H1 (cell line): ENCODE results near the gene HIPK3. TPM values are rescaled to one million over a fixed set of nuclear protein-coding genes. Genes with fewer than 3 reads are reported as not detected.

Experiments used
- CTCF ChIA-PET: fragments of 300-600 bp; sonication (Branson Sonifier 250); formaldehyde crosslinking; loops from one replicate; lab custom pipeline; 2021; ENCODE audit not compliant: partially characterized antibody; lab: Charles Lee
- POLR2A ChIA-PET: fragments of 300-600 bp; sonication (Branson Sonifier 250); formaldehyde crosslinking; loops from one replicate; lab custom pipeline; 2021; ENCODE audit warnings: inconsistent platforms; ENCODE audit not compliant: partially characterized antibody; lab: Charles Lee
- DNase-seq, 2 experiments: peaks; one replicate each; pipeline versions ENCODE4 v3.0.0 to v3.0.0-alpha.2; 2010 to 2022; ENCODE audit warnings: low spot score in 2 of 2, low read depth in 1 of 2, mixed read lengths in 1 of 2
- FAIRE-seq: peaks from 2 replicates; lab custom pipeline; 2011; peaks lifted over from hg19 to GRCh38; lab: Jason Lieb, UNC
- H2AFZ ChIP-seq: 2 replicates; pipeline ENCODE4 v1.8.1; 2012; ENCODE audit warnings: low read length, inconsistent platforms
- H2AK5ac ChIP-seq: 2 replicates; pipeline ENCODE4 v1.6.1; 2013; ENCODE audit warnings: low read depth, low read length
- H2BK120ac ChIP-seq: replicated peaks from 2 replicates; pipeline ENCODE3; 2013; ENCODE audit warnings: low read depth, low read length, inconsistent platforms
- H2BK12ac ChIP-seq: 2 replicates; pipeline ENCODE4 v1.6.1; 2013; ENCODE audit warnings: low read depth, low read length
- H2BK15ac ChIP-seq: 2 replicates; pipeline ENCODE4 v1.6.1; 2013; ENCODE audit warnings: low read length
- H2BK20ac ChIP-seq: 2 replicates; pipeline ENCODE4 v1.6.1; 2013; ENCODE audit warnings: low read length
- H2BK5ac ChIP-seq: 2 replicates; pipeline ENCODE4 v1.6.1; 2013; ENCODE audit warnings: low read depth, low read length
- H3K14ac ChIP-seq: 2 replicates; pipeline ENCODE4 v1.6.1; 2013; ENCODE audit warnings: inconsistent platforms; ENCODE audit not compliant: insufficient read length
- H3K18ac ChIP-seq: 2 replicates; pipeline ENCODE4 v1.6.1; 2013; ENCODE audit warnings: low read length; ENCODE audit errors: extremely low read depth
- H3K23ac ChIP-seq: 2 replicates; pipeline ENCODE4 v1.6.1; 2013; ENCODE audit warnings: inconsistent platforms; ENCODE audit not compliant: insufficient read length
- H3K23me2 ChIP-seq: 2 replicates; pipeline ENCODE4 v1.6.1; 2013; ENCODE audit warnings: low read depth, low read length
- H3K27ac ChIP-seq: 2 replicates; pipeline ENCODE4 v1.6.1; 2011; ENCODE audit warnings: low read depth, low read length, inconsistent platforms
- H3K27me3 ChIP-seq, 4 experiments: replicated peaks in 1 of 4; 1 replicate in 1 of 4; 2 replicates in 3 of 4; pipeline versions ENCODE4 v1.6.1 to v1.8.1; 2011 to 2013; ENCODE audit warnings: low read length in 3 of 4, mild to moderate bottlenecking in 3 of 4, inconsistent platforms in 2 of 4, mixed read lengths in 2 of 4, moderate library complexity in 1 of 4; ENCODE audit not compliant: control insufficient read depth in 3 of 4, insufficient read depth in 3 of 4; ENCODE audit errors: extremely low read depth in 1 of 4
- H3K36me3 ChIP-seq, 4 experiments: 2 replicates each; pipeline versions ENCODE4 v1.6.1 to v1.8.1; 2011 to 2013; ENCODE audit warnings: mild to moderate bottlenecking in 4 of 4, low read length in 3 of 4, moderate library complexity in 2 of 4, control low read depth in 1 of 4, inconsistent platforms in 1 of 4; ENCODE audit not compliant: insufficient read depth in 4 of 4, control insufficient read depth in 2 of 4
- H3K4ac ChIP-seq: replicated peaks from 2 replicates; pipeline ENCODE3; 2013; ENCODE audit warnings: low read length, low read depth, mixed read lengths, inconsistent platforms; ENCODE audit not compliant: insufficient read length
- H3K4me1 ChIP-seq, 4 experiments: replicated peaks in 1 of 4; 1 replicate in 1 of 4; 2 replicates in 3 of 4; pipeline versions ENCODE4 v1.6.1 to v1.8.1; 2011 to 2013; ENCODE audit warnings: low read length in 3 of 4, inconsistent platforms in 2 of 4, mixed read lengths in 1 of 4; ENCODE audit not compliant: insufficient read depth in 4 of 4, control insufficient read depth in 3 of 4
- H3K4me2 ChIP-seq, 2 experiments: 2 replicates each; pipeline versions ENCODE4 v1.6.1 to v1.8.1; 2011 to 2013; ENCODE audit warnings: low read depth in 2 of 2, low read length in 2 of 2, control low read depth in 1 of 2, inconsistent platforms in 1 of 2, mild to moderate bottlenecking in 1 of 2; ENCODE audit not compliant: insufficient read depth in 1 of 2
- H3K4me3 ChIP-seq, 4 experiments: fragments of 200-600, 300-600 bp in 1 of 4; sonication (generic), shearing (Covaris generic), sonication (Bioruptor Twin) in 1 of 4; 2 replicates each; pipeline versions ENCODE4 v1.5.1 to v1.8.1; 2011 to 2016; ENCODE audit warnings: low read length in 4 of 4, low read depth in 3 of 4, control low read depth in 2 of 4, inconsistent platforms in 2 of 4, mild to moderate bottlenecking in 2 of 4, mixed read lengths in 1 of 4, moderate library complexity in 1 of 4; ENCODE audit not compliant: insufficient read depth in 2 of 4; ENCODE audit errors: extremely low read depth in 1 of 4
- H3K56ac ChIP-seq: replicated peaks from 2 replicates; pipeline ENCODE3; 2013; ENCODE audit warnings: low read depth, mild to moderate bottlenecking, mixed read lengths, low read length, inconsistent platforms; ENCODE audit not compliant: insufficient read length
- H3K79me1 ChIP-seq: 2 replicates; pipeline ENCODE4 v1.6.1; 2013; ENCODE audit warnings: low read depth, low read length, control low read depth
- H3K79me2 ChIP-seq, 2 experiments: 2 replicates each; pipeline versions ENCODE4 v1.6.1 to v1.8.1; 2012 to 2013; ENCODE audit warnings: low read length in 2 of 2, mild to moderate bottlenecking in 2 of 2, inconsistent platforms in 1 of 2; ENCODE audit not compliant: insufficient read depth in 2 of 2, control insufficient read depth in 1 of 2
- H3K9ac ChIP-seq, 4 experiments: replicated peaks in 1 of 4; 1 replicate in 1 of 4; 2 replicates in 3 of 4; pipeline versions ENCODE4 v1.6.1 to v1.8.1; 2011 to 2013; ENCODE audit warnings: low read depth in 3 of 4, low read length in 3 of 4, control low read depth in 2 of 4, mild to moderate bottlenecking in 2 of 4, moderate library complexity in 2 of 4, inconsistent platforms in 1 of 4; ENCODE audit errors: extremely low read depth in 1 of 4
- H3K9me3 ChIP-seq, 2 experiments: 2 replicates each; pipeline versions ENCODE4 v1.6.1 to v1.8.1; 2012 to 2013; ENCODE audit warnings: mild to moderate bottlenecking in 2 of 2, moderate library complexity in 2 of 2, control low read depth in 1 of 2, inconsistent platforms in 1 of 2, low read depth in 1 of 2, low read length in 1 of 2, mixed read lengths in 1 of 2; ENCODE audit not compliant: insufficient read depth in 2 of 2
- H4K20me1 ChIP-seq, 2 experiments: replicated peaks in 1 of 2; 2 replicates each; pipeline versions ENCODE3 to v1.8.1; 2011 to 2013; ENCODE audit warnings: inconsistent platforms in 2 of 2, low read length in 2 of 2, mild to moderate bottlenecking in 1 of 2; ENCODE audit not compliant: insufficient read depth in 2 of 2, control insufficient read depth in 1 of 2
- H4K5ac ChIP-seq: 2 replicates; pipeline ENCODE4 v1.6.1; 2013; ENCODE audit warnings: low read length, low read depth, mixed read lengths, inconsistent platforms; ENCODE audit not compliant: insufficient read length
- H4K8ac ChIP-seq: 2 replicates; pipeline ENCODE4 v1.8.0; 2013; ENCODE audit warnings: mild to moderate bottlenecking, moderate library complexity, low read length, inconsistent platforms; ENCODE audit not compliant: insufficient read depth; ENCODE audit errors: extremely low read depth
- H4K91ac ChIP-seq: replicated peaks from 2 replicates; pipeline ENCODE3; 2013; ENCODE audit warnings: low read length, mixed read lengths, inconsistent platforms; ENCODE audit not compliant: insufficient read length
- MAFK ChIP-seq: IDR thresholded peaks from 2 replicates; pipeline ENCODE4 v1.6.1; 2012; ENCODE audit warnings: low read depth, mild to moderate bottlenecking, improper control_type of control experiment, low read length
- RAD21 ChIP-seq, 2 experiments: IDR thresholded peaks in 1 of 2; conservative IDR thresholded peaks in 1 of 2; 2 replicates each; pipeline ENCODE4 v1.6.1; 2011; ENCODE audit warnings: low read depth in 2 of 2, low read length in 2 of 2, improper control_type of control experiment in 1 of 2, inconsistent platforms in 1 of 2, mild to moderate bottlenecking in 1 of 2, moderate library complexity in 1 of 2
- WGBS, 2 experiments: shearing (Covaris generic) in 1 of 2; methylation state at CpG; one replicate each; pipeline versions ENCODE4 v1.1.6 to v1.1.7; 2013 to 2015; ENCODE audit warnings: low lambda C conversion rate in 2 of 2, mixed read lengths in 2 of 2, inconsistent platforms in 1 of 2, low coverage in 1 of 2, missing lambda C conversion rate in 1 of 2; ENCODE audit not compliant: insufficient replicate concordance in 2 of 2, insufficient coverage in 1 of 2, insufficient read length in 1 of 2; ENCODE audit errors: extremely low coverage in 1 of 2, missing lambda C conversion rate in 1 of 2; 5-methylcytosine and 5-hydroxymethylcytosine counted together
- polyA plus RNA-seq, 7 experiments: library from polyadenylated mRNA; depleted of rRNA in 3 of 7; stranded (reverse) in 5 of 7; unstranded in 2 of 7; fragments of >200 nt in 5 of 7; fragments of 200-250 nt in 2 of 7; gene quantifications; 1 replicate in 5 of 7; 2 replicates in 1 of 7; 4 replicates in 1 of 7; pipeline versions ENCODE4 v1.2.1 to v1.2.3, GENCODE V29; 2011 to 2013; ENCODE audit warnings: missing spikeins in 2 of 7, mixed read lengths in 2 of 7
- total RNA-seq: library from RNA; stranded (reverse); fragmentation: NEBNext Ultra II Directional; extraction: Animal tissue kit (Norgen Biotek cat#: 25700); gene quantifications from 2 replicates; pipeline ENCODE4 v1.2.1, GENCODE V29; 2021

HIPK3 gene
- total and polyA plus RNA-seq, 2 of the 8 experiments (the other 6 are each of a cell fraction or from before 2014, with no cell fraction given), result 5.0 to 22.3 TPM

GRCh38 chr11:33344611-33345010 lies 87.4 kb downstream of the HIPK3 start:
- Histone ChIP-seq H3K79me2 (no peaks in the 10 kb centered on the region), H4K8ac (no peak overlapping the region), H3K27me3 (no peaks in the 10 kb centered on the region), H4K5ac (no peak overlapping the region), H3K56ac (no peak overlapping the region), H2BK5ac (no peak overlapping the region), H2BK20ac (no peak overlapping the region), H3K23me2 (no peaks in the 10 kb centered on the region), H3K9ac (no peak overlapping the region), H4K91ac (no peak overlapping the region), H3K18ac (no peak overlapping the region), H2BK120ac (no peak overlapping the region), H3K4me1 (no peaks in the 10 kb centered on the region), H3K4me2 (no peak overlapping the region), H3K4me3 (no peak overlapping the region), H3K9me3 (no peaks in the 10 kb centered on the region), H2AFZ (no peak overlapping the region), H3K36me3 (peaks cover 3 to 26% (median 5%) of the 10 kb centered on the region in 4 experiments; a peak in 5 of 8 replicates), H2AK5ac (no peak overlapping the region), H3K23ac (no peak overlapping the region), H3K14ac (no peak overlapping the region), H2BK12ac (no peak overlapping the region), H4K20me1 (no peaks in the 10 kb centered on the region), H3K27ac (no peak overlapping the region), H3K4ac (no peak overlapping the region), H2BK15ac (no peak overlapping the region), H3K79me1 (no peaks in the 10 kb centered on the region)
- WGBS, 2 experiments, result 82% methylated on average over 2 of the region's 2 CpGs; no CpG with 5 or more reads in 1 of the 2 experiments
- ChIA-PET CTCF (interaction anchor here (0.5 to 2.6 kb wide), 6 partner anchors 10 to 421 kb away, joined by 3 to 9 read pairs (median 5); no protein-coding TSS in a partner anchor), POLR2A (no interaction called here)
- FAIRE-seq, result no peak
- TF ChIP-seq MAFK (no peak), RAD21 (IDR thresholded peaks at IDR 0.05 in 1 of 2, conservative IDR thresholded peaks at IDR 0.05 in 1 of 2; ENCODE audit: low read depth in 2 of 2, low read length in 2 of 2) (peak in 1 of 2 experiments; percentile 8; a peak in 1 of 4 replicates)
- no peak for DNase-seq
